OCI-M2 (cell line): ENCODE data around the gene POLD1.
"Not testable (repeated sequence)": the region's sequence is repeated elsewhere in the genome, so short reads cannot be mapped to it uniquely, and the experiment has no call there.

Experiments
- DNase-seq: peaks from one replicate; lab custom pipeline; 2025; ENCODE audit not compliant: unreplicated experiment; lab: John Stamatoyannopoulos, UW

The POLD1 gene

DNA sequence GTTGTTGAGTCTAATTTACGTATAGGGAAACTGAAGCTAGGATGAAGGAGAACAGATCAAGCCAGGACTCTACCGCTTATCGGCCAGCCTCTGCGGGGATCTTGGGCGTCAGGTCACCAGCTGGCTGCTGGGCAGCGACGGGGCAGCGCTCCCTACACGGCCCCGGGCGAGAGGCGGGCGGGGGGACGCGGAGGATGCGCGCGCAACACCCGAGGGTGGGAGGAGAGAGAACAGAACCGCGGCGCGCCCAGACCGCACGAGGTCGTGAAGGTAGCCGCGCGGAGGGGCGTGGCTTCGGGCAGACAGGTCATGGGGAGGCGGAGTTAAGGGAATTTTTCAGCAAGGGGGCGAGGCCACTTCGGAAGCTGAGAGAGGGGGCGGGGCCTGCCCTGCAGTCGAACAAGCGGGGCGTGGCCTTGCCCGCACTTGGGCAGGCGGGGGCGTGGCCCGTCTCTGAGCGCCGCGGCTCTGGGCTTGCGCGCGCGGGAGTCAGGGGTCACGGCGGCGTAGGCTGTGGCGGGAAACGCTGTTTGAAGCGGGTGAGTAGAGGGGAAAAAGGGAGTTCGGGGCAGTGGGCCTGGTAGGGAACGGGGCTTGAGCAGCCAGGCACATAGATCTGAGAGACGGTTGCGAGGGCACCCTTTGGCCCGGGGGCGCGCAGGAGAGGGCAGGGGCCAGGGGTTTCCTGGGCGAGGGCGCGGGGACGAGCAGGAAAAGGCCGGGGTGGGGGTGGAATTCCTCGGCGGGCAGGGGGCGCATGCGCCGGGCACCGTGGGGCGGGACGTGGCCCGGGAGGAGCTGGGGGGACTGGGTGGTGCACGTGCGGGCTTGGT, at the start of gene POLD1:
Gene POLD1 (plus strand): TSS at position 496 of the 833 bp plus-strand sequence. CDS start 14,505 bp downstream, outside the sequence.
- DNase-seq, result peak; percentile 88

DNA sequence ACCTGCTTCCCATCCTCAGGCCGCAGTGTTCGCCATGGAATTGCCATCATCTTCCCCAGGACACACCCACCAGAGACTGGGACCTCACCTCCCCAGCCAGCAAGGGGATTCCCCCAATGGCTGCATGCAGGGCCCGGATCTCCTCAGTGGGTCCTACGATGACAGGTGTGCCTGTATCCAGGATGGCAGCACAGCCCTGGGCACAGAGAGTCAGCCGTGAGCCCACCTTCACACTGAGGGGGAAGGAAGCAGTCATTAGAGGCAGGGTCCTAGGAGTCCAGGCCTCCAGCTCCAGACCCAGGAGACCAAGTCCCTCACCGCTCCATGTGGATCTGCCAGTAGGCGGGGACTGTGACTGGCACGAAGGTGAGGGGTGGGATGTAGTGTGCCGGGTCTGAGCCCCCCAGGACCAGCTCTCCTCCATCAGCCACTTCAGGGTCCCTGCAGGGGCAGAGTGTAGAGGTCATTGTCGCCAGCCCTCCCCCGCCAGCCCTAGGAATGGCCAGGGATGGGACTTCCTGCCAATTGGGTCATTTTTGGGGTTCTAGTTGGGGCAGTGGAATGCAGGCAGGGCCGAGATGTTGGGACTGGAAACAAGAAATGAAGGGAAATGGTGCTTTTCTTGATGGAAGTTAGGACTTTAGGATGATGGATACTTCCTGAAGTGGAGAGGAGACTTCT, 49.3 kb upstream of the POLD1 start:
- DNase-seq, result no peak

DNA sequence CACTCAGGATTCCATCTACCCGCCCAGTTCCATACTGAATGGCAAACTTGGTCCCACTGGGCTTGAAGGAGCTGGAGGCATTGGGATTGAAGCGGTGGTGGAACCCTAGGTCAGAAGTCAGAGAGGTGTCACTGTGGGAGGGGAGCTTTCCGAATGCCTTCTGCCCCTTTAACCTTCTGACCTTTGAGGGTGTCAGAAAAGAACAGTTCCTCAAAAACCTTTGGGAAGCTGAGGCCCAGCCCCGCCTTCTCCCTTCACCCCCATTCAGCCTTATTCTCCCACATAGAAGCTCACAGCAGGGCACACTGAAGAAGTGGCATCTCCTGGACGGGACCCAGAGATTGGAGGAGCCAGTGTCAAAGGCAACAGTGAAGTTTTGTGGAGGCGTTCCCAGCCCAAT, 47.1 kb upstream of the POLD1 start:
- DNase-seq, result not testable (repeated sequence)

DNA sequence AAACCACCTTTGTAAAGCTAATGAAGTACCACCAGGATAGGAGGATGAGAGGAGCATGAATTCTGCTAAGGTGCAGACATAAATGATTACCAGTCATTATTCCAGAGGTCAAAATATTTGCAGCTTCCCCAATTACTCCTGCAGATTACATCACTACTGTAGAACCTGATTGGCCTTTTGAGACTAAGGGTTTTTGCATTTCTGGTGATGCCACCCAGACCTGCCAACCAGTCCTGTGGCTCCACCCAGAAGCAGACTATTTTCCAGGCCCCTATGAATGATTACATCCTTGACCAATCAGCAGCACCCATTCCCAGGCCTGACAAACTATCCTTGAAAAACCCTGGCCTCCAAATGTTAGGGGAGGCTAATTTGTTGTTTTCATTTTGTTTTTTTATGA, 43.8 kb upstream of the POLD1 start:
- DNase-seq, result no peak

DNA sequence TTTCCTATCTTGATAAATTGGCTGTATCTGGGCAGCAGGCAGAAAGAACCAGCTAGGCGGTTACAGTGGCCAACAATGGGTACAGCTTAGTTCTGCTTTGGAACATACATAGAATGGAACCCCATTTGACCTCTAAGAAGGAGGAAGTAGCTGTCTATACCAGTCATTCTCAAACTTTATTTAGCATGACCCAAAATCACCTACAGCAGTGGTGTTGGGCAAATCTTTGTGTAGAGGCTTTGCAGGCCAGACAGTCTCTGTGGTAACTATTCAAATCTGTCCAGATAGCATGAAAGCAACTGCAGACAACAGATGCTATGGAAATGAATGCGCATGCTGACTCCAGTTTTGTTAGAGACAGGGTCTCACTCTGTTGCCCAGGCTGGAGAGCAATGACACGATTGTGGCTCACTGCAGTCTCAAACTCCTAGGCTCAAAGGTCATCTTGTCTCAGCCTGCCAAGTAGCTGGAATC, 43.0 kb upstream of the POLD1 start:
- no peak for DNase-seq

DNA sequence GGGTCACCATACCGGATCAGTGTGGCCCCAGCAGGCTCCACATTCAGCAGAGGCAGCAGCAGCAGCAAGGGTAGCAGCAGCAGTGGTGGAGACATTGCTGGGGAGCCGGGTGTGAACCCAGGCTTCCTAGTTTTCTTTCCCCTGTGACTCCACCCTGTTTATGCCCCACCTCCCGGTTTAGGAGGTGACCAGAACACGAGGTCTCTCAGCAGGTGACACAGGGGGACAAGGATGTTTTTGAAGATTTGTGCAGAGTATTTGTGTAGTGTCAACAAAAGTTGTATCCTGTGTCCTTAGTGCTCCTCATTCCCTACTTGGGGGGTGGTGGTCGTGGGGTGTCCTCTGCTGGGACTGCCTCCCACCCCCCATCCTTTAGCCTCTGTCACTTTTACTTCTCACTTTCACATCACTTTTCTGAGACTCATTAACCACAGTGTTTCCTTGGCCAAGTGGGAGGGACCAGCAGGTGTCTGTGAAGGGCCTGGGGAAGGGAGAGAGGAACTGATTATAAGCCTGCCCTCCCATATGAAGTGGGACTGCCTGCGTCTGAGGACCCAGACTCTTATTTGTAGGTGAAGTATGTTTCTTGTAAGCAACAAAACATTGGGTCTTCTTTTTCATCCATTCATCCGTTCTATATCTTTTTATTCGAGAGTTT, 39.4 kb upstream of the POLD1 start:
- DNase-seq, result no peak

DNA sequence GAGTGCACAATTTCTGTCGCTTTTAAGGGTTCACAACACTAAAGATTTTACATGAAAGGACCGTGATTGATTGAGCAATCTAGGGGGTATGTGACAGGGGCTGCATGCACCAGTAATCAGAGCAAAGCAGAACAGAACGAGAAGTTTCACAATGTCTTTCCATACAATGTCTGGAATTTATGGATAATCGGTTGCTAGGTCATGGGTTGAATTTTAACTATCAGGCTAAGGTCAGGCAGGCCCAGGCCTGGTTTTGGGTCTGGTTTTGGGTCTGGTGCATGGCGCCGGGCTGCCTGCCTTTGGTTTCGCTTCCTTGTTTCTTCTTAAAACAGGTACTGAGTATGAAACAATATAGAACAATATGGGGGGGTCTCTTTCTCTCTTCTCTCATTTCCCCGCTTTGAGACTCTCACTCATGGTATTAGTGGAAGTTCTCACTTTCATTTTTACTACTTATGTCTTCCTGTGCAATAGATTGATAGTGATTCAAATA, 37.0 kb upstream of the POLD1 start:
- DNase-seq, result not testable (repeated sequence)

DNA sequence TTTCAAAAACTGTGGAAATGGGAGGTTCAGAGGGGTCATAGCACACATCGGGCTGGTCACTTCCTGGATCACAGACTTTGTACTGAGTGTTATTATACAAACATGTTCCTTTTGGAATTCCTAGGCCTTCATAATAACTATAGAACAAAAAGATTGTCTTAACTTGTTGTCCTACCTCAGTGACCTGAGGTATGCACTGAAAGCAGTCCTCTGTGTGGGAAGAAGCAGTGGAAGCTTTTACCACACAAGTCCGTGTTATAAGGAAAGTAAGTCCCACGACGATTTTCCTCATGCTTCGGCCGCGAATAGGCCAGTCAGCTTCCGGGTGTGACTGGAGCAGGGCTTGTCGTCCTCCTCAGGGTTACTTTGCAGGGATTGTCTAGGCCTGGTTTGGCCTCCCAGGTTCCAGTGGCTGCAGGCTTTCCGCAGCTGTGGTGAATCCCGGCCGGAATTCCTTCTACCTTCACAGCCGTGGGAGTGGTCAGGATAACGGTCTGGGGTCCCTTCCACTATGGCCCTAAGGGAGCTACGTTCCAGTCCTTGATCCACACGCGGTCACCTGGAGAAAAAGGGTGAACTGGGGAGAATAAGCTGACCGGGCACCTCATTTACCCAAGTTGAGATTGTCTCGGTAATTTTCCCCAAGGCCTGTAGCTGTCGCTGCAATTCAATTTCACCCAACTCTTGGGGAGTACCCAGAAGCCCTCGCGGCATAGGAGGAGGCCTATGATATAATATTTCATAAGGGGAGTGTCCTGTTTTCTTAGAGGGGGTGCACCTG, 34.7 kb upstream of the POLD1 start:
- DNase-seq, result no peak

DNA sequence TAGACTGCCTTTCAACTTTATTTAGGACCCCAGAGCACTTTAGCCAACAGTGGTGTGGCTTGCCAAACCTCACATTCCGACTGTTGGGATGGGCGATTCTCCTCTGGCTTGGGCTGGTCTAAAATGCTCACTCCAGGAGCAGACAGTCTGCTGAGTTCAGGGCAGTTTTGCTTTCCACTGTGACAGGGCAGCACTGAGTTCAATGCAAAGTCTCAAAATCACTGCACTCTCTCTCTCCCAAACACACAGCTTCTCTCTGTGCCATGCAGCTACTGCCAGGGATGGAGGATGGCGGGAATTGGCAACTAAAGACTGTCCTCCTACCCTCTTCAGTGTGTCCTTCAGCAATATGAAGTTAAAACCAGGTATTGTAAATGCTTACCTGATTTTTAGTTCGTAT, 31.9 kb upstream of the POLD1 start:
- DNase-seq, result no peak

DNA sequence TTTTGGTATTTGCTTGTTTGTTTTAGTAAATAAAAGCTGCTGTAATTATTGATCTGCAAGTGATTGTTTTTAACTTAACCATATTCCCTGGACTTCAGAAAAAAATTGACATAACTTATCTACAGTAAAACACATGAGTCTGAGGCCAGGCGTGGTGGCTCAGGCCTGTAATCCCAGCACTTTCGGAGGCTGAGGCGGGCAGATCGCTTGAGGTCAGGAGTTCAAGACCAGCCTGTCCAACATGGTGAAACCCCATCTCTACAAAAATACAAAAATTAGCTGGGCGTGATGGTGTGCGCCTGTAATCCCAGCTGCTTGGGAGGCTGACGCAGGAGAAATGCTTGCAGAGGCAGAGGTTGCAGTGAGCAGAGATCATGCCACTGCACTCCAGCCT, 30.7 kb upstream of the POLD1 start:
- DNase-seq, result not testable (repeated sequence)

DNA sequence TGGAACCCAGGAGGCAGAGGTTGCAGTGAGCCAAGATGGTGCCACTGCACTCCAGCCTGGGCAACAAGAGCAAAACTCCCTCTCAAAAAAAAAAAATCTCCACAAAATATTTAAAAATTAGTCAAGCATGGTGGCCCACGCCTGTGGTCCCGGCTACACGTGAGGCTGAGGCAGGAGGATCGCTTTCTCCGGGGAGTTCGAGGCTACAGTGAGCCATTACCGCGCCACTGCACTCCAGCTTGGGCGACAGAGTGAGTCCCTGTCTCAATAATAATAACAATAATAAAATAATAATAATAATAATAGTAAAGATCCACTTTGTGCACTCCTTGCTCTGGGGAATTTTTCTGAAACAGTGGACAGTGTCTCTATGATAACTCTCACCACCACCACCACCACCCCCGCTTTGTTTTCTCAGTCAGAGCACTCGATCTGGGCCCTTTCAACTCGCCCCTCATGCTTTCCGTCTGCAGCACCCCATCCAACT, 27.4 kb upstream of the POLD1 start:
- DNase-seq, result no peak

DNA sequence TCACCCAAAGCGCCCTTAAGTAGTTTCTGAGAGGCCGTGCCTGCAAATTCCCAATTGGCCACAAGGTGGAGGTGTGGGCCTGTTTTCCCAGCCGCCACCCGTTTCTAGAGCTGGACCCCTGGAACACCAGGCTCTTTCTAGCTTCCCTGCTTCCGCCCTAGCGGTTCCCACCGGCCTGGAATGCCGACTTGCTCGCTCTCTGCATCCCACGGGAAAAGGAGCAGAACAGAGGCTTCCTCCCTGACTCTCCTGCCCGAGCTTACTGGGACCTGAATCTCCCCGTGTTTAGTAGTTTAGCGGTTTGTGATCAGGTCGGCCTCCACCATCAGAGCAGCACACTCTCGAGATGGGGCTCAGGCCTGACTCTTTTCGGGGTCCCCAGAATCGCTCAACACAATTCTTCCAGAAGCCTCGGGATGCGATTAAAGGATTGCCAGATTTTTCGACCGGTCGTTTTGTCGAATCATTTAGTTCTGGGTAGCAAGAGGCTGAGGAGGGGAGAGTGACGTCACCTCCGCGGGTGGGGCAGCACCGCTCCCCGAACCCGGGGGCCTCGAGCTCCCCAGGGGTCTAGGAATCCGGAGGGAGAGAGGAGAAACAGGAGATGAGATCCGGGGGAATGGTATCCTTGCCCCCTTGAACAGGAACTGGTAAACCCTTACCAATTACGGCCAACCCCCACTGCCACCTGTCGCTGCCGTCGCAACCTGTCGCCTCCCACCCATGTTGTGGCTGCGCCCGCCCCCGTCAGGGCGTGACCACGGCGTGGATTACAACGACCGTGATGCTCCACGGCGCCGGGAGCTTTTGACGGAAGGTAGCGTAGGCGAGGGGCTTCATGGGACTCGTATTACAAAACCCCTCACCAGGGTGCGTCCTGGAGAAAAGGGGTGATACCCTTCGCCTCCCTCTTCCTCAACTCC, 26.7 kb upstream of the POLD1 start:
- peak; percentile 77 for DNase-seq

DNA sequence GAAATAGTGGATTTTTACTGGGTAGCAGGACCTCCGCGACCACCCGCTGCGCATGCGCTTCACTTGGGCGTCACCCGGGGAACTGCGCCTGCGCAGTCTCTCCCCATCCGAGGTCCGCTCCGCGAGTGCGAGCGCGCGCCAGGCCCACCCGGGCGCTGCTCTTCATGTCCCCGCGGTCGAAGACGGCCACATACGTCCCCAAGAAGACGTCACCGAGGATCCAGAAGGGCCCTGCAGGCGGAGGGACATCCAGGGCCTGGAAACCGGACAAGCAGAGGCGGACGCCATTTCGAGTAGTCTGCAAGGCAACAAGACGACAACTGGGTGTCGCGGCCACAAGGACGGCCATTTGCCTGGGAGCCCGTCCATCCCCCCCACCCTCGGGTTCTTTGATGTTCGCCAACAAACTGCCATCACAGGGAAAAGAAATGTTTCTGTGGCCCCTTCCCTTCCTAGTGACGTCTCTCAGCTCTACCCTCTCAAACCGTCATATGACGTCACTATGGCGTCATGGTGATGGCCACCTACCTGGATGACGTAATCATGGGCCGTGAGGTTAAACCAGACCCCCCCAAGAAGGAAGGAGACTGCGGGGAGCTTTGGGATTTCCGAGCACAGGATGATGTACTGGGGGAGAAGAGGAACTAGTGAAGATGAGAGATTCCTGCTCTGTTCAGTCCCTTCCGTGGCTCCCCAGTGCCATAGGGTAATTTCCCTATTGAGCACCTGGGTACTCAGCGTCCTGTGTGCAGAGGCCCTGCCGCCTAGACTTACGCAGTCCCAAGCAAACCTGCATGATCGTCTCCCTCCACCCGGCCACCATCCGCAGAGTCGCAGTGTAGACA, 25.4 kb upstream of the POLD1 start:
- DNase-seq, result peak; percentile 47

DNA sequence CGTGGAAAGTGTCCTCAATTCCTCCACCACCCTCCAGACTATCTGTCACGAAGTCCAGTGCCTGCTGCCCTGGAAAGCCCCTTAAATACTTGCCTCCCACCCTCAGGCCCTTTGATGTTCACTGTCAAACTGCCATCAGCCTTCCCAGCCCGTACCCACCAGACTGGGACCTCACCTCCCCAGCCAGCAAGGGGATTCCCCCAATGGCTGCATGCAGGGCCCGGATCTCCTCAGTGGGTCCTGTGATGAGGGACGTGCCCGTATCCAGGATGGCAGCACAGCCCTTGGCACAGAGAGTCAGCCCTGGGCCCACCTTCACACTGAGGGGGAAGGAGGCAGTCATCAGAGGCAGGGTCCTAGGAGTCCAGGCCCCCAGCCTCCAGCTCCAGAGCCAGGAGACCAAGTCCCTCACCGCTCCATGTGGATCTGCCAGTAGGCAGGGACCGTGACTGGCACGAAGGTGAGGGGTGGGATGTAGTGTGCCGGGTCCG, 24.8 kb upstream of the POLD1 start:
- no peak for DNase-seq

DNA sequence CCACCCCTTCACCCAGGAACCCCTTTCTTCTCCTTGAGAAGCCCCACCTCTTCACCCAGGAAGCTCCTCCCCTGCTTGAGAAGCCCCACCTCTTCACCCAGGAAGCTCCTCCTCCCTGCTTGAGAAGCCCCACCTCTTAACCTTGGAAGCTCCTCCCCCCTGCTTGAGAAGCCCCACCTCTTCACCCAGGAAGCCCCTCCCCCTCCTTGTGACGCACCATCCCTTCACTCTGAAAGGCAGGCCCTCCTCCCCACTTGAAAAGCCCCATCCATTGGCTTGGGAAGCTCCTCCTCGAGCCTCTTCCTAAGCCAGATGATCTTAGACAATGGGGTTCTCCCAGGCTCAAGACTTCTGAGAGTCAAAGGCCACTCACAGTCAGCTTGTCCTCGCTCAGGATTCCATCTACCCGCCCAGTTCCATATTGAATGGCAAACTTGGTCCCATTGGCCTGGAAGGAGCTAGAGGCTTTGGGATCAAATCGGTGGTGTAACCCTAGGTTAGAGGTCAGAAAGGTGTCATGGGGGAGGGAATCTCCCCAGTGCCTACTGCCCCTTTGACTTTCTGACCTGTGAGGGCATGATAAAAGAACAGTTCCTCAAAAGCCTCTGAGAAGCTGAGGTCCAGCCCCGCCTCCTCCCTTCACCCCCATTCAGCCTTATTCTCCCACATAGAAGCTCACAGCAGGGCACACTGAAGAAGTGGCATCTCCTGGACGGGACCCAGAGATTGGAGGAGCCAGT, 22.7 kb upstream of the POLD1 start:
- DNase-seq, result no peak

DNA sequence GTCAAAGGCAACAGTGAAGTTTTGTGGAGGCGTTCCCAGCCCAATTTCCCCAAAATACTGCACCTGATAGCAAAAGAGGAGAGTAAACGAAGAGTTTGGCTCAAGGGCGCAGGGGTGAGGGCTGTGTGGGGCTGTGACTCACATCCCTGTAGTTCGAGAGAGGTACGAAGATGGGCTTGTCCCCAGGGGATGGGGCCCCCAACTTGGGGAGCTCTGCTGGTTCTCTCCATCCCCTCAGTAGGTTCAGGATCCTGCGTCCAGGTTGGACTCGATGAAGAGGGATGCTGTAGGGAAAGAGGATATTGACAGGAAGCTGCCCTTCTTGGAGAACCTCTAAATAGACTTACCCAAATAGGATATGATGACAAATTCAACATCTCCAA, 22.1 kb upstream of the POLD1 start:
- DNase-seq, result no peak

DNA sequence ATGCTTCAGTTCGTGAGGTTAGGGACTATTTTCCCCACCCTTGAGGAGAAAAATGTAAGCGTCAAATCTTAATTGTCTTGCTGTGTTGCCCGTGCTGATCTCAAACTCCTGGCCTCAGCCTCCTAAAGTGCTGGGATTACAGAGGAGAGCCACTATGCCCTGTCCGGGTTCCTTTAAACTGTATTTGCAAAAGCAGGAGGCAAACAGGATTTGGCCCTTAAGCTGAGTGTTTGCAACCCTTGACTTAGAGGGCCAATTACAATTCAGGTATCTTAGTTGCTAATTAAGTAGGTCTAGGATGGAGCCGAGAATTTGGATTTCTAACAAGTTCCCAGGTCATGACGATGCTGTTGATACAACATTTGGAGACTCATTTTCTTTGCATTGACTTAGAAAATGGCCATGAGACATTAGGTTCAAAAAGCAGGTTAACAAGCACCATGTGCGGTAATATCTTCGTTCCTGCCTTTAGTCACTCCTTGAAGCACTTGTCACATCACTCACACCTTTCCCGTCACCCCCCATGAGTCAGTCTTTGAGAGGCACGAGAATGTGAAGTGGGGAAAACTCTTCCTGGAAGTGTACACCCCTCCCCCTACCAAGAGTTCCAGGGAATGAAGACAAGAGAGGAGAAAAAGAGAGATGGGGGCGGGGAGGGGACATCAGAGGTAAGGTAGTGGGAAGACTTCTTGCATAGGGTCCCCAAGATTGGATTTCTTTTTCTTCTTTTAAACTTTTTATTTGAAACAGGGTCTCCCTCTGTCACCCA, 21.3 kb upstream of the POLD1 start:
- no peak for DNase-seq
